ENCODE data around the gene GLIPR2. TPM values are rescaled to one million over a fixed set of nuclear protein-coding genes. Genes with fewer than 3 reads are reported as not detected.
A peak's percentile ranks its signal among the peaks of the same experiment; 100 is the strongest.

GLIPR2 gene
- total RNA-seq, 1 donor = 38.4 TPM

DNA sequence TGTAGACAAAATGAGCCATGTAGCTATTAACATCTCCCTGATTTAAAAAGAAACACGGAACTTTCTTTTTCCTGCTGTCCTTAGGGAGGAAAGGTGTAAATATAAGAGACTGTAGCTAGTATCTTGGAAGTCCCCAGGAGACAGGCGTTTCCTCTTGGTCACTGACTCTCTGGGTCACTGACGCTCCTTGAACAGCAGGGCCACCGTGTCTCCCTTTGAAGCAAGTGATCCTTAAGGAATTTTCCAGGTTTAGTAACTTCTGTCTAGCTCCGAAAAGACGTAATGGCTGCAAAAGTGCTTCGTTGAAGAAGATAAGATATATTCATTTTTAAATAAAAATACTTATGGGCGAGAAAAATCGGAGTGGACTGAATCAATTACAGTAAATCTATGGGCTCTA, 53.4 kb downstream of the GLIPR2 start:
- Histone ChIP-seq H3K79me2 (ENCODE audit: insufficient read depth, low read length) (peaks cover 43% of the 10 kb centered on the region), H3K4me3 (ENCODE audit: insufficient read depth, low read length) (peak overlapping the region; percentile 88), H3K4me2 (ENCODE audit: insufficient read depth, low read length) (peak overlapping the region; percentile 96), H3K27me3 (ENCODE audit: insufficient read depth, low read length) (no peaks in the 10 kb centered on the region), H3K27ac (ENCODE audit: low read depth, low read length) (peak overlapping the region; percentile 92), H4K20me1 (ENCODE audit: insufficient read depth, low read length) (peaks cover 37% of the 10 kb centered on the region), H3K9me3 (ENCODE audit: low read depth, low read length) (no peaks in the 10 kb centered on the region), H3K4me1 (ENCODE audit: insufficient read depth, low read length) (peaks cover 45% of the 10 kb centered on the region), H2AFZ (ENCODE audit: low read length) (peak overlapping the region; percentile 97), H3K36me3 (ENCODE audit: insufficient read depth, low read length) (peaks cover 8% of the 10 kb centered on the region)
- TF ChIP-seq, protein P1, sequence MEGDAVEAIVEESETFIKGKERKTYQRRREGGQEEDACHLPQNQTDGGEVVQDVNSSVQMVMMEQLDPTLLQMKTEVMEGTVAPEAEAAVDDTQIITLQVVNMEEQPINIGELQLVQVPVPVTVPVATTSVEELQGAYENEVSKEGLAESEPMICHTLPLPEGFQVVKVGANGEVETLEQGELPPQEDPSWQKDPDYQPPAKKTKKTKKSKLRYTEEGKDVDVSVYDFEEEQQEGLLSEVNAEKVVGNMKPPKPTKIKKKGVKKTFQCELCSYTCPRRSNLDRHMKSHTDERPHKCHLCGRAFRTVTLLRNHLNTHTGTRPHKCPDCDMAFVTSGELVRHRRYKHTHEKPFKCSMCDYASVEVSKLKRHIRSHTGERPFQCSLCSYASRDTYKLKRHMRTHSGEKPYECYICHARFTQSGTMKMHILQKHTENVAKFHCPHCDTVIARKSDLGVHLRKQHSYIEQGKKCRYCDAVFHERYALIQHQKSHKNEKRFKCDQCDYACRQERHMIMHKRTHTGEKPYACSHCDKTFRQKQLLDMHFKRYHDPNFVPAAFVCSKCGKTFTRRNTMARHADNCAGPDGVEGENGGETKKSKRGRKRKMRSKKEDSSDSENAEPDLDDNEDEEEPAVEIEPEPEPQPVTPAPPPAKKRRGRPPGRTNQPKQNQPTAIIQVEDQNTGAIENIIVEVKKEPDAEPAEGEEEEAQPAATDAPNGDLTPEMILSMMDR (IDR thresholded peaks at IDR 0.05; ENCODE audit: extremely low read depth, low read depth, low read length) = no peak
- DNase-seq (ENCODE audit: insufficient read length, low spot score, missing footprints) = no peak

DNA sequence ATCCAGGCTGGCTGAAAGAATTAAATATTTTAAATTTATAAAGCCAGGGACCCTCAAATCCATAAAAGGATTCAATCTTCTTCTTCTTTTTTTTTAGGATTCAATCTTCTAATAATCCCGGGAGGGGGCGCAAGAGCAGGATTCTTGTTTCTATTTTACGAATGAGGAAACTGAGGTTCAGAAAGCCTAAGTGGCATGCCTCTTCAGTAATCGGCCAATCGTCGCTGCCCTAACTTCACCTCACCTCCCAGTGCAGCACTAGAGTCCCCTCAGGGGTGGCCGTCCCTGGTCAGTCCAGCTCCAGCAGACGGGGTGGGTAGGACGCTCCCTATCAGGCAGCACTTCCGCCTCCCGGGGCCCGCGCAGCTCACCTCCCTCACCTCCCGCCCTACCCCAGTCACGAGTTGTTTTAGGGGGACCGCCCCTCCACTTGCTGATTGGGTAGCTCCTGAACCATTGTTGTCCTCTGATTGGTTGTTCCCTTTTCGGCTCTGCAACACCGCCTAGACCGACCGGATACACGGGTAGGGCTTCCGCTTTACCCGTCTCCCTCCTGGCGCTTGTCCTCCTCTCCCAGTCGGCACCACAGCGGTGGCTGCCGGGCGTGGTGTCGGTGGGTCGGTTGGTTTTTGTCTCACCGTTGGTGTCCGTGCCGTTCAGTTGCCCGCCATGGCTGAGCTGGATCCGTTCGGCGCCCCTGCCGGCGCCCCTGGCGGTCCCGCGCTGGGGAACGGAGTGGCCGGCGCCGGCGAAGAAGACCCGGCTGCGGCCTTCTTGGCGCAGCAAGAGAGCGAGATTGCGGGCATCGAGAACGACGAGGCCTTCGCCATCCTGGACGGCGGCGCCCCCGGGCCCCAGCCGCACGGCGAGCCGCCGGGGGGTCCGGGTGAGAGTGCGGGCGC, 54.1 kb downstream of the GLIPR2 start, which contains the start of gene CLTA:
Gene CLTA, plus strand, starts transcription at position 534 of the 902 bp plus-strand sequence. Its CDS starts 136 bp downstream, at position 670.
- H3K4me1 ChIP-seq (ENCODE audit: insufficient read depth, low read length) = peaks cover 45% of the 10 kb centered on the region

DNA sequence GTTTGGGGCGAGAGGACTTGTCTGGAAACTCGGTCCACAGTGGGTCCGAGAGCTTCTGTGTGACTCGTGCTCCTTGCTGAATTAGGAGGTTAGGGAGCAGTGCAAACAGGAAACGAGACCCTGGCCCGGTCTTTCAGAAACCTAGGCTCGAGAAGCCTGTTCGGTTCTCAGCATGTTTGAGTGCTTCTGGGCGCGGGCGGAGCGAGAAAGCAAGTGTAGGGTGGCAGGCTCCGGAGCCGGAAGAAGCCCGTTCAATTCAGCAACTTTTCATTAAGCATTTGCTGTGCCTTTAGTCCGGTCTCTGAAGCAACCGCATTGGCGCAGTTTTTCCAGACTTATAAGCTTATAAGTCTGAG, 54.7 kb downstream of the GLIPR2 start:
- Histone ChIP-seq H3K27ac (ENCODE audit: low read depth, low read length) (peak overlapping the region; percentile 92), H3K36me3 (ENCODE audit: insufficient read depth, low read length) (peaks cover 17% of the 10 kb centered on the region)
- peak; percentile 76 for DNase-seq (ENCODE audit: insufficient read length, low spot score, missing footprints)

More for the DNA sequence above, 54.1 kb downstream of the GLIPR2 start, which contains the start of gene CLTA:
- DNase-seq (ENCODE audit: insufficient read length, low spot score, missing footprints) = peak; percentile 99
- Histone ChIP-seq H3K36me3 (ENCODE audit: insufficient read depth, low read length) (peaks cover 13% of the 10 kb centered on the region), H3K79me2 (ENCODE audit: insufficient read depth, low read length) (peaks cover 50% of the 10 kb centered on the region), H3K4me3 (ENCODE audit: insufficient read depth, low read length) (peak within 1 kb of the TSS; percentile 88), H3K9me3 (ENCODE audit: low read depth, low read length) (no peaks in the 10 kb centered on the region), H4K20me1 (ENCODE audit: insufficient read depth, low read length) (peaks cover 37% of the 10 kb centered on the region), H3K4me2 (ENCODE audit: insufficient read depth, low read length) (peak within 1 kb of the TSS; percentile 96), H2AFZ (ENCODE audit: low read length) (peak within 1 kb of the TSS; percentile 97), H3K27ac (ENCODE audit: low read depth, low read length) (peak within 1 kb of the TSS; percentile 92), H3K27me3 (ENCODE audit: insufficient read depth, low read length) (no peaks in the 10 kb centered on the region)
- TF ChIP-seq, protein P1 (IDR thresholded peaks at IDR 0.05; ENCODE audit: extremely low read depth, low read depth, low read length) = peak; percentile 69

More for the DNA sequence above, 54.7 kb downstream of the GLIPR2 start:
- Histone ChIP-seq H4K20me1 (ENCODE audit: insufficient read depth, low read length) (peaks cover 37% of the 10 kb centered on the region), H3K27me3 (ENCODE audit: insufficient read depth, low read length) (no peaks in the 10 kb centered on the region), H3K4me2 (ENCODE audit: insufficient read depth, low read length) (peak overlapping the region; percentile 96), H3K79me2 (ENCODE audit: insufficient read depth, low read length) (peaks cover 56% of the 10 kb centered on the region), H3K4me3 (ENCODE audit: insufficient read depth, low read length) (peak overlapping the region; percentile 88), H3K9me3 (ENCODE audit: low read depth, low read length) (no peaks in the 10 kb centered on the region), H3K4me1 (ENCODE audit: insufficient read depth, low read length) (peaks cover 45% of the 10 kb centered on the region), H2AFZ (ENCODE audit: low read length) (no peak overlapping the region)
- TF ChIP-seq, protein P1 (IDR thresholded peaks at IDR 0.05; ENCODE audit: extremely low read depth, low read depth, low read length) = no peak
